Measurements from ENCODE around the gene LCNL1.

Gene LCNL1

GRCh38 chr9:137013571-137013940 is 30.8 kb downstream of the LCNL1 start:
- no peak for DNase-seq

- no peak for DNase-seq
Observed at GRCh38 chr9:137014166-137014565, 31.4 kb downstream of the LCNL1 start.

- no peak for DNase-seq
Observed at GRCh38 chr9:137014776-137015539, 32.2 kb downstream of the LCNL1 start.

GRCh38 chr9:137015540-137015930 is 32.7 kb downstream of the LCNL1 start:
- DNase-seq = no peak

GRCh38 chr9:137015976-137016375 is 33.2 kb downstream of the LCNL1 start:
- no peak for DNase-seq

GRCh38 chr9:137016436-137016835 is 33.6 kb downstream of the LCNL1 start:
- no peak for DNase-seq

- DNase-seq = no peak
Observed at GRCh38 chr9:137017071-137017470, 34.3 kb downstream of the LCNL1 start.

GRCh38 chr9:137017791-137018497 is 35.2 kb downstream of the LCNL1 start:
- no peak for DNase-seq

- DNase-seq = no peak
Observed at GRCh38 chr9:137018761-137019559, 36.2 kb downstream of the LCNL1 start.

- DNase-seq = no peak
Observed at GRCh38 chr9:137019891-137020683, 37.3 kb downstream of the LCNL1 start.

GRCh38 chr9:137020771-137021567 is 38.2 kb downstream of the LCNL1 start:
- DNase-seq = no peak

GRCh38 chr9:137021568-137021978 is 38.8 kb downstream of the LCNL1 start:
- no peak for DNase-seq

GRCh38 chr9:137021979-137022661 is 39.3 kb downstream of the LCNL1 start:
- no peak for DNase-seq

- DNase-seq = no peak
Observed at GRCh38 chr9:137022662-137023008, 39.8 kb downstream of the LCNL1 start.

- DNase-seq = no peak
Observed at GRCh38 chr9:137023157-137023556, 40.4 kb downstream of the LCNL1 start.

GRCh38 chr9:137023583-137023991 is 40.8 kb downstream of the LCNL1 start:
- no peak for DNase-seq

- no peak for DNase-seq
Observed at GRCh38 chr9:137025517-137025966, 42.7 kb downstream of the LCNL1 start.

GRCh38 chr9:137026384-137026783 is 43.6 kb downstream of the LCNL1 start:
- no peak for DNase-seq

- no peak for DNase-seq
Observed at GRCh38 chr9:137026828-137027227, 44.0 kb downstream of the LCNL1 start.

GRCh38 chr9:137027369-137028262 is 44.8 kb downstream of the LCNL1 start, which contains the start of gene ABCA2:
TSS of gene ABCA2 (minus strand) at chr9:137028237. CDS start at chr9:137028140, 97 bp downstream.
- no peak for DNase-seq

Measured in KG1 (cell line).